ENCODE data around the gene ABTB2. TPM values are rescaled to one million over a fixed set of nuclear protein-coding genes. Genes with fewer than 3 reads are reported as not detected.

ABTB2 gene
- total and polyA plus RNA-seq, 2 donors (not counting 1 experiment from before 2014, with no cell fraction given), result 1.0 to 5.8 TPM

GRCh38 chr11:34345540-34345876 lies 12.3 kb downstream of the ABTB2 start:
- Histone ChIP-seq H4K20me1 (ENCODE audit: control insufficient read depth, extremely low read depth, insufficient read depth, low read length) (no peaks in the 10 kb centered on the region), H3K36me3 (ENCODE audit: control insufficient read depth, insufficient read depth, low read length) (no peaks in the 10 kb centered on the region), H3K9ac (ENCODE audit: insufficient read depth, low read length) (no peak overlapping the region), H3K4me1 (ENCODE audit: control insufficient read depth, extremely low read depth, insufficient read depth, low read length) (peaks cover 33% of the 10 kb centered on the region), H3K9me3 (ENCODE audit: control insufficient read depth, insufficient read depth, low read depth, low read length) (no peaks in the 10 kb centered on the region), H2AFZ (ENCODE audit: low read length) (no peak overlapping the region), H3K4me3 (replicated peaks in 1 of 4; ENCODE audit: control extremely low read depth in 1 of 4, insufficient read depth in 1 of 4, low read depth in 3 of 4, low read length in 4 of 4) (no peak overlapping the region), H3K27ac (ENCODE audit: insufficient read depth, low read length) (peak overlapping the region; percentile 27), H3K4me2 (ENCODE audit: extremely low read depth, insufficient read depth, low read length) (peak overlapping the region; percentile 60), H3K27me3 (ENCODE audit: control insufficient read depth, insufficient read depth, low read length) (no peaks in the 10 kb centered on the region), H3K79me2 (ENCODE audit: control insufficient read depth, insufficient read depth, low read length) (no peaks in the 10 kb centered on the region)
- DNase-seq (ENCODE audit: low read depth in 2 of 2), result no peak
- TF ChIP-seq CTCF (conservative IDR thresholded peaks at IDR 0.05 in 1 of 2, IDR thresholded peaks at IDR 0.05 in 1 of 2; ENCODE audit: low read depth in 1 of 2, low read length in 2 of 2) (no peak), EZH2 (IDR thresholded peaks at IDR 0.05; ENCODE audit: low read length, missing control alignments) (no peak)

GRCh38 chr11:34344768-34345539 lies 12.9 kb downstream of the ABTB2 start:
- Histone ChIP-seq H3K36me3 (ENCODE audit: control insufficient read depth, insufficient read depth, low read length) (no peaks in the 10 kb centered on the region), H2AFZ (ENCODE audit: low read length) (no peak overlapping the region), H3K9ac (ENCODE audit: insufficient read depth, low read length) (no peak overlapping the region), H3K27ac (ENCODE audit: insufficient read depth, low read length) (peak overlapping the region; percentile 27), H3K4me1 (ENCODE audit: control insufficient read depth, extremely low read depth, insufficient read depth, low read length) (peaks cover 33% of the 10 kb centered on the region), H4K20me1 (ENCODE audit: control insufficient read depth, extremely low read depth, insufficient read depth, low read length) (no peaks in the 10 kb centered on the region), H3K9me3 (ENCODE audit: control insufficient read depth, insufficient read depth, low read depth, low read length) (no peaks in the 10 kb centered on the region), H3K4me3 (replicated peaks in 1 of 4; ENCODE audit: control extremely low read depth in 1 of 4, insufficient read depth in 1 of 4, low read depth in 3 of 4, low read length in 4 of 4) (no peak overlapping the region), H3K4me2 (ENCODE audit: extremely low read depth, insufficient read depth, low read length) (peak overlapping the region; percentile 60), H3K79me2 (ENCODE audit: control insufficient read depth, insufficient read depth, low read length) (no peaks in the 10 kb centered on the region), H3K27me3 (ENCODE audit: control insufficient read depth, insufficient read depth, low read length) (no peaks in the 10 kb centered on the region)
- peak; percentile 73 to 96 for DNase-seq (ENCODE audit: low read depth in 2 of 2)
- TF ChIP-seq CTCF (conservative IDR thresholded peaks at IDR 0.05 in 1 of 2, IDR thresholded peaks at IDR 0.05 in 1 of 2; ENCODE audit: low read depth in 1 of 2, low read length in 2 of 2), result no peak

- no peak overlapping the region for H2AFZ ChIP-seq (ENCODE audit: low read length)
- no peaks in the 10 kb centered on the region for H3K79me2 ChIP-seq (ENCODE audit: control insufficient read depth, insufficient read depth, low read length)
- H3K27me3 ChIP-seq (ENCODE audit: control insufficient read depth, insufficient read depth, low read length), result no peaks in the 10 kb centered on the region
- no peak overlapping the region for H3K27ac ChIP-seq (ENCODE audit: insufficient read depth, low read length)
- no peaks in the 10 kb centered on the region for H3K36me3 ChIP-seq (ENCODE audit: control insufficient read depth, insufficient read depth, low read length)
- H3K4me3 ChIP-seq (replicated peaks in 1 of 4; ENCODE audit: control extremely low read depth in 1 of 4, insufficient read depth in 1 of 4, low read depth in 3 of 4, low read length in 4 of 4), result no peak overlapping the region
- peaks cover 33% of the 10 kb centered on the region for H3K4me1 ChIP-seq (ENCODE audit: control insufficient read depth, extremely low read depth, insufficient read depth, low read length)
- TF ChIP-seq CTCF (conservative IDR thresholded peaks at IDR 0.05 in 1 of 2, IDR thresholded peaks at IDR 0.05 in 1 of 2; ENCODE audit: low read depth in 1 of 2, low read length in 2 of 2) (no peak), EZH2 (IDR thresholded peaks at IDR 0.05; ENCODE audit: low read length, missing control alignments) (no peak)
- H3K4me2 ChIP-seq (ENCODE audit: extremely low read depth, insufficient read depth, low read length), result no peak overlapping the region
- H3K9ac ChIP-seq (ENCODE audit: insufficient read depth, low read length), result no peak overlapping the region
- no peaks in the 10 kb centered on the region for H3K9me3 ChIP-seq (ENCODE audit: control insufficient read depth, insufficient read depth, low read depth, low read length)
- no peak for DNase-seq (ENCODE audit: low read depth in 2 of 2)
- H4K20me1 ChIP-seq (ENCODE audit: control insufficient read depth, extremely low read depth, insufficient read depth, low read length), result no peaks in the 10 kb centered on the region
These were observed 13.4 kb downstream of the ABTB2 start for GRCh38 chr11:34344410-34344767.
